ENCODE data around the gene PSMA1.

PSMA1 gene

GRCh38 chr11:14543260-14543659 is 23.1 kb upstream of the PSMA1 start:
- Histone ChIP-seq H3K4me3 (ENCODE audit: low read depth, low read length, poor library complexity, severe bottlenecking) (no peak overlapping the region), H3K27me3 (ENCODE audit: insufficient read depth, low read length) (no peaks in the 10 kb centered on the region), H3F3A (ENCODE audit: insufficient read depth, low read length) (no peaks in the 10 kb centered on the region), H3K9me2 (ENCODE audit: low read depth, low read length) (no peaks in the 10 kb centered on the region), H3K27ac (ENCODE audit: low read depth, low read length, poor library complexity, severe bottlenecking) (no peak overlapping the region), H3K4me2 (ENCODE audit: low read length) (no peak overlapping the region), H4K20me1 (ENCODE audit: insufficient read depth, low read length) (no peaks in the 10 kb centered on the region), H3K4me1 (ENCODE audit: insufficient read depth, low read length, severe bottlenecking) (peaks cover 44% of the 10 kb centered on the region), H3K9me3 (ENCODE audit: low read length) (no peaks in the 10 kb centered on the region), H3K9ac (ENCODE audit: low read length) (no peak overlapping the region), H3K36me3 (ENCODE audit: insufficient read depth, low read length) (no peaks in the 10 kb centered on the region), H2AFZ (ENCODE audit: low read length) (no peak overlapping the region), H3K79me2 (ENCODE audit: insufficient read depth, low read length) (no peaks in the 10 kb centered on the region)
- TF ChIP-seq CTCF (IDR thresholded peaks at IDR 0.05; ENCODE audit: low read length) (no peak), EZH2 (IDR thresholded peaks at IDR 0.05; ENCODE audit: borderline replicate concordance, low read length) (no peak)

GRCh38 chr11:14542324-14542723 is 22.1 kb upstream of the PSMA1 start:
- Histone ChIP-seq H3F3A (ENCODE audit: insufficient read depth, low read length) (no peaks in the 10 kb centered on the region), H3K4me3 (ENCODE audit: low read depth, low read length, poor library complexity, severe bottlenecking) (no peak overlapping the region), H3K36me3 (ENCODE audit: insufficient read depth, low read length) (no peaks in the 10 kb centered on the region), H3K27ac (ENCODE audit: low read depth, low read length, poor library complexity, severe bottlenecking) (no peak overlapping the region), H2AFZ (ENCODE audit: low read length) (peak overlapping the region; percentile 23; the same call in 1 of the 2 replicates), H4K20me1 (ENCODE audit: insufficient read depth, low read length) (no peaks in the 10 kb centered on the region), H3K27me3 (ENCODE audit: insufficient read depth, low read length) (no peaks in the 10 kb centered on the region), H3K9ac (ENCODE audit: low read length) (no peak overlapping the region), H3K79me2 (ENCODE audit: insufficient read depth, low read length) (no peaks in the 10 kb centered on the region), H3K4me2 (ENCODE audit: low read length) (no peak overlapping the region), H3K4me1 (ENCODE audit: insufficient read depth, low read length, severe bottlenecking) (peaks cover 53% of the 10 kb centered on the region), H3K9me2 (ENCODE audit: low read depth, low read length) (no peaks in the 10 kb centered on the region), H3K9me3 (ENCODE audit: low read length) (no peaks in the 10 kb centered on the region)
- TF ChIP-seq CTCF (IDR thresholded peaks at IDR 0.05; ENCODE audit: low read length) = no peak
- TF ChIP-seq EZH2 (IDR thresholded peaks at IDR 0.05; ENCODE audit: borderline replicate concordance, low read length) = no peak

- H3K9me3 ChIP-seq (ENCODE audit: low read length) = no peaks in the 10 kb centered on the region
- H4K20me1 ChIP-seq (ENCODE audit: insufficient read depth, low read length) = no peaks in the 10 kb centered on the region
- no peaks in the 10 kb centered on the region for H3K79me2 ChIP-seq (ENCODE audit: insufficient read depth, low read length)
- H3K9me2 ChIP-seq (ENCODE audit: low read depth, low read length) = no peaks in the 10 kb centered on the region
- H3K4me3 ChIP-seq (ENCODE audit: low read depth, low read length, poor library complexity, severe bottlenecking) = no peak overlapping the region
- no peaks in the 10 kb centered on the region for H3F3A ChIP-seq (ENCODE audit: insufficient read depth, low read length)
- TF ChIP-seq CTCF (IDR thresholded peaks at IDR 0.05; ENCODE audit: low read length) (no peak), EZH2 (IDR thresholded peaks at IDR 0.05; ENCODE audit: borderline replicate concordance, low read length) (no peak)
- no peaks in the 10 kb centered on the region for H3K36me3 ChIP-seq (ENCODE audit: insufficient read depth, low read length)
- H3K9ac ChIP-seq (ENCODE audit: low read length) = no peak overlapping the region
- peak overlapping the region; percentile 66; the same call in 1 of the 2 replicates for H2AFZ ChIP-seq (ENCODE audit: low read length)
- no peak overlapping the region for H3K4me2 ChIP-seq (ENCODE audit: low read length)
- H3K27ac ChIP-seq (ENCODE audit: low read depth, low read length, poor library complexity, severe bottlenecking) = peak overlapping the region; percentile 52
- H3K27me3 ChIP-seq (ENCODE audit: insufficient read depth, low read length) = no peaks in the 10 kb centered on the region
- H3K4me1 ChIP-seq (ENCODE audit: insufficient read depth, low read length, severe bottlenecking) = peaks cover 61% of the 10 kb centered on the region
Measured at GRCh38 chr11:14541192-14541947, 21.2 kb upstream of the PSMA1 start.
